ENCODE data around the gene HIC1. TPM values are rescaled to one million over a fixed set of nuclear protein-coding genes. Genes with fewer than 3 reads are reported as not detected.

Gene HIC1
- total RNA-seq, 1 experiment from 2014 or later: 0.84 TPM

- peaks cover 4% of the 10 kb centered on the region for H3K36me3 ChIP-seq (ENCODE audit: insufficient read depth, low read length, poor library complexity, severe bottlenecking)
- H3K27me3 ChIP-seq (replicated peaks; ENCODE audit: insufficient read depth, low read depth, low read length, poor library complexity): no peaks in the 10 kb centered on the region
- H3K4me3 ChIP-seq (ENCODE audit: low read depth, low read length, poor library complexity, severe bottlenecking): no peak overlapping the region
- intact Hi-C loops (cut with micrococcal nuclease; ENCODE audit: unreplicated experiment): no loop called here
- no TSS peak for BruUV-seq (replicated peaks)
- DNase-seq (ENCODE audit: low spot score): no peak
- CTCF ChIA-PET: no interaction called here
- POLR2A ChIA-PET (ENCODE audit: low non-redundant PET): no interaction called here
- no peak for TF ChIP-seq EZH2 (IDR thresholded peaks at IDR 0.05; ENCODE audit: borderline replicate concordance, low read depth, low read length, poor library complexity, severe bottlenecking)
- TF ChIP-seq, protein P1, sequence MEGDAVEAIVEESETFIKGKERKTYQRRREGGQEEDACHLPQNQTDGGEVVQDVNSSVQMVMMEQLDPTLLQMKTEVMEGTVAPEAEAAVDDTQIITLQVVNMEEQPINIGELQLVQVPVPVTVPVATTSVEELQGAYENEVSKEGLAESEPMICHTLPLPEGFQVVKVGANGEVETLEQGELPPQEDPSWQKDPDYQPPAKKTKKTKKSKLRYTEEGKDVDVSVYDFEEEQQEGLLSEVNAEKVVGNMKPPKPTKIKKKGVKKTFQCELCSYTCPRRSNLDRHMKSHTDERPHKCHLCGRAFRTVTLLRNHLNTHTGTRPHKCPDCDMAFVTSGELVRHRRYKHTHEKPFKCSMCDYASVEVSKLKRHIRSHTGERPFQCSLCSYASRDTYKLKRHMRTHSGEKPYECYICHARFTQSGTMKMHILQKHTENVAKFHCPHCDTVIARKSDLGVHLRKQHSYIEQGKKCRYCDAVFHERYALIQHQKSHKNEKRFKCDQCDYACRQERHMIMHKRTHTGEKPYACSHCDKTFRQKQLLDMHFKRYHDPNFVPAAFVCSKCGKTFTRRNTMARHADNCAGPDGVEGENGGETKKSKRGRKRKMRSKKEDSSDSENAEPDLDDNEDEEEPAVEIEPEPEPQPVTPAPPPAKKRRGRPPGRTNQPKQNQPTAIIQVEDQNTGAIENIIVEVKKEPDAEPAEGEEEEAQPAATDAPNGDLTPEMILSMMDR (conservative IDR thresholded peaks at IDR 0.05; ENCODE audit: low read depth, low read length): no peak
- H3K4me1 ChIP-seq (ENCODE audit: insufficient read depth, low read length, poor library complexity, severe bottlenecking): no peaks in the 10 kb centered on the region
- H3K27ac ChIP-seq (ENCODE audit: low read depth, low read length, poor library complexity, severe bottlenecking): no peak overlapping the region
- H3K9me3 ChIP-seq (ENCODE audit: low read depth, low read length, poor library complexity, severe bottlenecking): no peaks in the 10 kb centered on the region
Measured at GRCh38 chr17:2083613-2084035, 28.7 kb downstream of the HIC1 start.

DNA sequence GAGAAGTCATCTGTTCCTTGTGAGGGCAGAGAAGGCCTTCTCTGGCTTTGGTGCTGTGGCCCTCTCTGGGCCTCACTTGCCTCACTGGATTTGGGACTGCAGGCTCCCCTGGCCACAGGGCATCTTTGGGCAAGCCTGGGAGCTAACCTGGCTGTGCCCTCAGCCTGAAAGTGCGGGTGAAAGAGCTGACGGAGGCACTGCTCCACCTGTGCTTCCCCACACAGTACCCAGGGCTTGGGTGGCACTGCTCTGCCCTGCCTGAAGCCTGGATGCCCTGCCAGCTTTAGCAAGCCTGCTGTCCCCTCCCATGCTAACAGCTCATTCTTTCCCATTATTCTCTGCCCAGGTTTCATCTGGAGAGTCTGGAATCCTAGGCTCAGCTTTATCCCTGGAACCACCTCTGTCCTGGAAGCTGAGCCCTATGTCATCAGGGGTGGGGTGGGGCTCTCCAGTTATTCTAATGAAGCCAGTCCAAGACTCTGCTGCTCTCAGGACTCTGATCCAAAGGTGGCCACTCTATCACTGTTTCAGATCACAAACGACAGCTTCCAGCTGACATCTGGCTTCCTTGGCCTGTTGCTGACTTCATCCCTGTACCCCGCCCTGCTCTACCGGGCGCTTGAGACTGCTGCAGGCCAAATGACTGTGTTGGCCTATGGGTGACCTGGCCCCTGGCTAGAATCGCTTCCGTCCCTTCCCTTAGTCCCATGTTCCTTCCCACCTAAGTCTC, 29.3 kb downstream of the HIC1 start:
- ChIA-PET CTCF (no interaction called here), POLR2A (ENCODE audit: low non-redundant PET) (no interaction called here)
- no peaks in the 10 kb centered on the region for H3K9me3 ChIP-seq (ENCODE audit: low read depth, low read length, poor library complexity, severe bottlenecking)
- DNase-seq (ENCODE audit: low spot score): no peak
- peaks cover 4% of the 10 kb centered on the region for H3K36me3 ChIP-seq (ENCODE audit: insufficient read depth, low read length, poor library complexity, severe bottlenecking)
- peak overlapping the region; percentile 54 for H3K27ac ChIP-seq (ENCODE audit: low read depth, low read length, poor library complexity, severe bottlenecking)
- no TSS peak for BruUV-seq (replicated peaks)
- intact Hi-C loops (cut with micrococcal nuclease; ENCODE audit: unreplicated experiment): no loop called here
- H3K4me1 ChIP-seq (ENCODE audit: insufficient read depth, low read length, poor library complexity, severe bottlenecking): no peaks in the 10 kb centered on the region
- no peaks in the 10 kb centered on the region for H3K27me3 ChIP-seq (replicated peaks; ENCODE audit: insufficient read depth, low read depth, low read length, poor library complexity)
- H3K4me3 ChIP-seq (ENCODE audit: low read depth, low read length, poor library complexity, severe bottlenecking): no peak overlapping the region
- TF ChIP-seq, protein P1 (conservative IDR thresholded peaks at IDR 0.05; ENCODE audit: low read depth, low read length): no peak
- TF ChIP-seq EZH2 (IDR thresholded peaks at IDR 0.05; ENCODE audit: borderline replicate concordance, low read depth, low read length, poor library complexity, severe bottlenecking): no peak

- Histone ChIP-seq H3K27ac (ENCODE audit: low read depth, low read length, poor library complexity, severe bottlenecking) (peak overlapping the region; percentile 54), H3K4me3 (ENCODE audit: low read depth, low read length, poor library complexity, severe bottlenecking) (no peak overlapping the region), H3K4me1 (ENCODE audit: insufficient read depth, low read length, poor library complexity, severe bottlenecking) (no peaks in the 10 kb centered on the region), H3K36me3 (ENCODE audit: insufficient read depth, low read length, poor library complexity, severe bottlenecking) (peaks cover 4% of the 10 kb centered on the region), H3K9me3 (ENCODE audit: low read depth, low read length, poor library complexity, severe bottlenecking) (no peaks in the 10 kb centered on the region), H3K27me3 (replicated peaks; ENCODE audit: insufficient read depth, low read depth, low read length, poor library complexity) (no peaks in the 10 kb centered on the region)
- ChIA-PET POLR2A (ENCODE audit: low non-redundant PET) (interaction anchor here (0.5 kb wide), 1 partner anchor 244 kb away, joined by 6 read pairs; no protein-coding TSS in a partner anchor), CTCF (no interaction called here)
- TF ChIP-seq, protein P1 (conservative IDR thresholded peaks at IDR 0.05; ENCODE audit: low read depth, low read length): no peak
- TF ChIP-seq EZH2 (IDR thresholded peaks at IDR 0.05; ENCODE audit: borderline replicate concordance, low read depth, low read length, poor library complexity, severe bottlenecking): no peak
- BruUV-seq (replicated peaks): no TSS peak
- intact Hi-C loops (cut with micrococcal nuclease; ENCODE audit: unreplicated experiment): no loop called here
- DNase-seq (ENCODE audit: low spot score): no peak
Measured at GRCh38 chr17:2084766-2085647, 30.1 kb downstream of the HIC1 start.
